WERI-Rb-1 (cell line): ENCODE results near the gene SMO.

ENCODE experiments used
- DNase-seq: peaks from one replicate; pipeline ENCODE4 v3.0.0-alpha.2; 2020
- H3K27ac ChIP-seq: fragments of 250-450 bp; sonication (Bioruptor Pico); 2 replicates; pipeline ENCODE4 v1.5.1; 2020; ENCODE audit warnings: mild to moderate bottlenecking, moderate library complexity
- H3K27me3 ChIP-seq: fragments of 250-450 bp; sonication (Bioruptor Pico); 2 replicates; pipeline ENCODE4 v1.5.1; 2021; ENCODE audit warnings: mild to moderate bottlenecking, low read depth, moderate library complexity; ENCODE audit not compliant: insufficient read depth, severe bottlenecking
- H3K36me3 ChIP-seq: fragments of 250-450 bp; sonication (Bioruptor Pico); 2 replicates; pipeline ENCODE4 v1.5.1; 2020; ENCODE audit warnings: mild to moderate bottlenecking, moderate library complexity
- H3K4me3 ChIP-seq: 2 replicates; pipeline ENCODE4 v1.5.1; 2011; ENCODE audit warnings: low read depth, mild to moderate bottlenecking, control low read depth, low read length
- H3K9me3 ChIP-seq: fragments of 250-450 bp; sonication (Bioruptor Pico); 2 replicates; pipeline ENCODE4 v1.5.1; 2021; ENCODE audit warnings: mild to moderate bottlenecking, moderate library complexity; ENCODE audit not compliant: severe bottlenecking
- TF ChIP-seq, protein P1 (sequence below): IDR thresholded peaks from 2 replicates; pipeline ENCODE4 v1.5.1; 2011; ENCODE audit warnings: low read depth, mild to moderate bottlenecking, control low read depth, inconsistent platforms, low read length

Gene SMO

DNA sequence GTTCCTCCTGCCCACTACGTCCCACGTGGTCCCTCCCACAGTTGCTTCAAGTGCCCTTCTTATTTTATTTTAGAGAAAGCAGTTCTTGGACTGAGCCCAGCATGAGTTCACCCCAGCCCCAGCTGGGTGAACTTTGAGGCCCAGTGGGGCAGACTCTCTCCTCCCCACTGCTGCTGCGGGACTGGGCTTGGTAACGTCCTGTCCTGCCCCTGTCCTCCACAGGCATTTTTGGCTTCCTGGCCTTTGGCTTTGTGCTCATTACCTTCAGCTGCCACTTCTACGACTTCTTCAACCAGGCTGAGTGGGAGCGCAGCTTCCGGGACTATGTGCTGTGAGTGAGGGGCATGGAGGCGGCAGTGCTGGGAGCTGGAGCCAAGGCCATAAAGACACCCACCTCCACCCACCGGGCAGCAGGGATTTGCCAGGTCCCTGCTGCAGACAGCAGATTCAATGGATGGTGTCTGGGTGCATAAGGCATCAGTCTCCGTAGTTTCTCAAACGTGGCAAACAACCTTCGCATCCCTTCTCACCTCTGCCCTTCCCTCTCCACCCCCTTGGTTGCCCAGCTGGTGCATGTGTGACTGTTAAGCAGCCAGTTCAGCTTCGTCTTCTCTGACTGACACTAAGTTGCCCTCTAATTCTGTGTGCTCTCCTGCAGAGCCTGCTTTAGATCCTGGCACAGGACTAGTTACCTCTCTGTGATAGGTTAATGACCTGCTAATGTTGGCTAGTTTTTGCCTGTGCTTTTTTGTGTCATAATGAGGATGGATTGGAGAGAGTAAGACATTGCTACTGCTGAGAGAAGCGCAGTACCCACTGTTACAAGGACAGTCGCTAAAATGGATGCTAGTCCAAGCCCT lies 20.9 kb downstream of the SMO start:
- Histone ChIP-seq H3K36me3 (peaks cover 23% of the 10 kb centered on the region), H3K27ac (no peak overlapping the region), H3K4me3 (no peak overlapping the region), H3K9me3 (no peaks in the 10 kb centered on the region), H3K27me3 (no peaks in the 10 kb centered on the region)
- TF ChIP-seq, protein P1, sequence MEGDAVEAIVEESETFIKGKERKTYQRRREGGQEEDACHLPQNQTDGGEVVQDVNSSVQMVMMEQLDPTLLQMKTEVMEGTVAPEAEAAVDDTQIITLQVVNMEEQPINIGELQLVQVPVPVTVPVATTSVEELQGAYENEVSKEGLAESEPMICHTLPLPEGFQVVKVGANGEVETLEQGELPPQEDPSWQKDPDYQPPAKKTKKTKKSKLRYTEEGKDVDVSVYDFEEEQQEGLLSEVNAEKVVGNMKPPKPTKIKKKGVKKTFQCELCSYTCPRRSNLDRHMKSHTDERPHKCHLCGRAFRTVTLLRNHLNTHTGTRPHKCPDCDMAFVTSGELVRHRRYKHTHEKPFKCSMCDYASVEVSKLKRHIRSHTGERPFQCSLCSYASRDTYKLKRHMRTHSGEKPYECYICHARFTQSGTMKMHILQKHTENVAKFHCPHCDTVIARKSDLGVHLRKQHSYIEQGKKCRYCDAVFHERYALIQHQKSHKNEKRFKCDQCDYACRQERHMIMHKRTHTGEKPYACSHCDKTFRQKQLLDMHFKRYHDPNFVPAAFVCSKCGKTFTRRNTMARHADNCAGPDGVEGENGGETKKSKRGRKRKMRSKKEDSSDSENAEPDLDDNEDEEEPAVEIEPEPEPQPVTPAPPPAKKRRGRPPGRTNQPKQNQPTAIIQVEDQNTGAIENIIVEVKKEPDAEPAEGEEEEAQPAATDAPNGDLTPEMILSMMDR = no peak
- no peak for DNase-seq

DNA sequence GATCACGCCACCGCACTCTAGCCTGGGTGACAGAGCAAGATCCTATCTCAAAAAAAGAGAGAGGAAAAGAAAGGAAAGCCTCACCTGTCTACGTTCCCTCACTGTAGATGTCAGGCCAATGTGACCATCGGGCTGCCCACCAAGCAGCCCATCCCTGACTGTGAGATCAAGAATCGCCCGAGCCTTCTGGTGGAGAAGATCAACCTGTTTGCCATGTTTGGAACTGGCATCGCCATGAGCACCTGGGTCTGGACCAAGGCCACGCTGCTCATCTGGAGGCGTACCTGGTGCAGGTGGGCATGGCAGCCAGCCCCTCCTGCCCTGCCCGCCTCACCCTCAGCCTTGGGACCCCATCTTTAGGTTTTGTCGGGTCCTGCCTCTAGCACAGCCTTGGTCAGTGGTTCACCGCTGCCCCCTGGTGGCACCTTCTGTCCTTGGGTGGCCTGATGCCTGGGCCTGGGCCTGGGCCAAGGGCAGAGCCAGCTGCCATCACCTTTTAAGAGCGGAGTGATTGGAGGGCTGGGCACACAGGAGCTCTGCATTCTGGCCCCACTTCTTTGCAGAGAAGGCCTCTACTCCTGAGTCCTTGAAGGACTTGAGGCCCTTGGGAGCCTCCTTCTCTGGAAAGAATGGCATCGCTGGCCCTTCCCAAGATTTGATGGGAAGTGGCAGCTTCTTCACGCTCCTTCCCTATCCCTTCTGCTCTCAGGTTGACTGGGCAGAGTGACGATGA lies 22.0 kb downstream of the SMO start:
- DNase-seq = peak; percentile 73
- H3K27ac ChIP-seq = no peak overlapping the region
- H3K36me3 ChIP-seq = peaks cover 23% of the 10 kb centered on the region
- H3K27me3 ChIP-seq = no peaks in the 10 kb centered on the region
- H3K4me3 ChIP-seq = no peak overlapping the region
- TF ChIP-seq, protein P1 = peak; percentile 88
- peaks cover 3% of the 10 kb centered on the region for H3K9me3 ChIP-seq

GRCh38 chr7:129210989-129211312 lies 22.5 kb downstream of the SMO start:
- peaks cover 6% of the 10 kb centered on the region for H3K9me3 ChIP-seq
- no peaks in the 10 kb centered on the region for H3K27me3 ChIP-seq
- no peak for DNase-seq
- H3K36me3 ChIP-seq = peaks cover 23% of the 10 kb centered on the region
- no peak overlapping the region for H3K27ac ChIP-seq
- TF ChIP-seq, protein P1 = no peak
- H3K4me3 ChIP-seq = no peak overlapping the region

GRCh38 chr7:129212126-129212525 lies 23.7 kb downstream of the SMO start:
- DNase-seq = no peak
- H3K36me3 ChIP-seq = peaks cover 23% of the 10 kb centered on the region
- peaks cover 12% of the 10 kb centered on the region for H3K9me3 ChIP-seq
- no peak overlapping the region for H3K4me3 ChIP-seq
- no peaks in the 10 kb centered on the region for H3K27me3 ChIP-seq
- H3K27ac ChIP-seq = no peak overlapping the region
- TF ChIP-seq, protein P1 = no peak

GRCh38 chr7:129212596-129212995 lies 24.2 kb downstream of the SMO start:
- TF ChIP-seq, protein P1 = no peak

More at GRCh38 chr7:129212596-129212995, 24.2 kb downstream of the SMO start:
- no peak overlapping the region for H3K4me3 ChIP-seq
- H3K36me3 ChIP-seq = peaks cover 23% of the 10 kb centered on the region
- peaks cover 12% of the 10 kb centered on the region for H3K9me3 ChIP-seq
- no peaks in the 10 kb centered on the region for H3K27me3 ChIP-seq
- no peak for DNase-seq
- H3K27ac ChIP-seq = no peak overlapping the region
